22Rv1 (cell line): Measurements from ENCODE around the gene SLC4A3.

Experiments used
- CTCF ChIP-seq: fragments of 450-650 bp; IDR thresholded peaks from 2 replicates; pipeline ENCODE4 v1.5.1; 2017; ENCODE audit warnings: mild to moderate bottlenecking
- ZFX ChIP-seq: fragments of 450-650 bp; IDR thresholded peaks from 2 replicates; pipeline ENCODE4 v1.6.1; 2017; ENCODE audit warnings: antibody characterized with exemption, borderline replicate concordance

- TF ChIP-seq CTCF (no peak), ZFX (no peak)
Measured at GRCh38 chr2:219628235-219628985, 980 bp downstream of the SLC4A3 start.
